Measurements from ENCODE around the gene PAK5.

PAK5 gene

GRCh38 chr20:9572670-9573069 is 266.2 kb downstream of the PAK5 start:
- DNase-seq (ENCODE audit: low spot score) = no peak
- no peak for TF ChIP-seq CTCF (IDR thresholded peaks at IDR 0.05; ENCODE audit: extremely low read depth, missing control alignments)

GRCh38 chr20:9571783-9572182 is 267.1 kb downstream of the PAK5 start:
- no peak for TF ChIP-seq CTCF (IDR thresholded peaks at IDR 0.05; ENCODE audit: extremely low read depth, missing control alignments)
- DNase-seq (ENCODE audit: low spot score) = no peak

- TF ChIP-seq CTCF (IDR thresholded peaks at IDR 0.05; ENCODE audit: extremely low read depth, missing control alignments) = no peak
- DNase-seq (ENCODE audit: low spot score) = no peak
Observed at GRCh38 chr20:9570612-9571011, 268.3 kb downstream of the PAK5 start.

GRCh38 chr20:9566977-9567376 is 271.9 kb downstream of the PAK5 start:
- DNase-seq (ENCODE audit: low spot score) = no peak
- TF ChIP-seq CTCF (IDR thresholded peaks at IDR 0.05; ENCODE audit: extremely low read depth, missing control alignments) = no peak

GRCh38 chr20:9565910-9566550 is 272.8 kb downstream of the PAK5 start:
- no peak for TF ChIP-seq CTCF (IDR thresholded peaks at IDR 0.05; ENCODE audit: extremely low read depth, missing control alignments)

GRCh38 chr20:9557411-9557810 is 281.5 kb downstream of the PAK5 start:
- TF ChIP-seq CTCF (IDR thresholded peaks at IDR 0.05; ENCODE audit: extremely low read depth, missing control alignments) = no peak
- no peak for DNase-seq (ENCODE audit: low spot score)

More at GRCh38 chr20:9565910-9566550, 272.8 kb downstream of the PAK5 start:
- no peak for DNase-seq (ENCODE audit: low spot score)

- no peak for DNase-seq (ENCODE audit: low spot score)
Observed at GRCh38 chr20:9555781-9556180, 283.1 kb downstream of the PAK5 start.

More at GRCh38 chr20:9555781-9556180, 283.1 kb downstream of the PAK5 start:
- no peak for TF ChIP-seq CTCF (IDR thresholded peaks at IDR 0.05; ENCODE audit: extremely low read depth, missing control alignments)
